SK-N-SH treated with all-trans-retinoic acid at 6 μM for 48 hours (cell line): Measurements from ENCODE around the gene ELMO1.
A peak's percentile ranks its signal among the peaks of the same experiment; 100 is the strongest.

Experiments used
- ATAC-seq: fragments of 200-7000 bp; cut with Tn5 transposase; 3 replicates; pipeline ENCODE4 v1.9.1; 2020; ENCODE audit warnings: mild to moderate bottlenecking, moderate library complexity
- ARNTL ChIP-seq: fragments of 450-650 bp; formaldehyde crosslinking; IDR thresholded peaks from 2 replicates; pipeline ENCODE4 v1.5.0; 2020; ENCODE audit warnings: low read depth, mild to moderate bottlenecking, moderate library complexity, borderline replicate concordance
- BACH2 ChIP-seq: fragments of 250-450 bp; sonication (Bioruptor Pico); IDR thresholded peaks from 2 replicates; pipeline ENCODE4 v1.9.0; 2021; ENCODE audit warnings: mild to moderate bottlenecking, borderline replicate concordance
- CREB5 ChIP-seq: fragments of 250-450 bp; sonication (Bioruptor Pico); IDR thresholded peaks from 2 replicates; pipeline ENCODE4 v1.5.1; 2020; ENCODE audit warnings: low read depth, mild to moderate bottlenecking, moderate library complexity
- CSDC2 ChIP-seq: fragments of 250-450 bp; sonication (Bioruptor Pico); IDR thresholded peaks from 2 replicates; pipeline ENCODE4 v1.5.0; 2020; ENCODE audit warnings: mild to moderate bottlenecking, moderate library complexity
- CSRNP3 ChIP-seq: fragments of 250-450 bp; sonication (Bioruptor Pico); IDR thresholded peaks from 2 replicates; pipeline ENCODE4 v1.5.1; 2021; ENCODE audit warnings: mild to moderate bottlenecking, moderate library complexity
- GLIS3 ChIP-seq: fragments of 250-450 bp; sonication (Bioruptor Pico); IDR thresholded peaks from 2 replicates; pipeline ENCODE4 v1.5.0; 2020; ENCODE audit warnings: mild to moderate bottlenecking, moderate library complexity
- ISL1 ChIP-seq: fragments of 250-450 bp; sonication (Bioruptor Pico); IDR thresholded peaks from 2 replicates; pipeline ENCODE4 v2.1.2; 2022; ENCODE audit warnings: mild to moderate bottlenecking, moderate library complexity
- OSR1 ChIP-seq: fragments of 250-450 bp; sonication (Bioruptor Pico); IDR thresholded peaks from 2 replicates; pipeline ENCODE4 v1.8.0; 2022; ENCODE audit warnings: moderate library complexity, mild to moderate bottlenecking, inconsistent platforms
- POU6F1 ChIP-seq: fragments of 250-450 bp; sonication (Bioruptor Pico); IDR thresholded peaks from 2 replicates; pipeline ENCODE4 v1.8.0; 2021; ENCODE audit warnings: low read depth, mild to moderate bottlenecking, moderate library complexity, borderline replicate concordance
- PPARA ChIP-seq: fragments of 250-450 bp; sonication (Bioruptor Pico); IDR thresholded peaks from 2 replicates; pipeline ENCODE4 v1.5.0; 2020; ENCODE audit warnings: mild to moderate bottlenecking, borderline replicate concordance
- RARB ChIP-seq: fragments of 250-450 bp; sonication (Bioruptor Pico); IDR thresholded peaks from 2 replicates; pipeline ENCODE4 v1.8.0; 2021; ENCODE audit warnings: mild to moderate bottlenecking, moderate library complexity
- SNAI2 ChIP-seq: fragments of 250-450 bp; sonication (Bioruptor Pico); IDR thresholded peaks from 2 replicates; pipeline ENCODE4 v1.5.0; 2020; ENCODE audit warnings: mild to moderate bottlenecking, moderate library complexity
- TCF4 ChIP-seq: fragments of 250-450 bp; sonication (Bioruptor Pico); IDR thresholded peaks from 2 replicates; pipeline ENCODE4 v1.8.0; 2021; ENCODE audit warnings: mild to moderate bottlenecking, moderate library complexity, borderline replicate concordance
- TOX ChIP-seq: fragments of 250-450 bp; sonication (Bioruptor Pico); IDR thresholded peaks from 2 replicates; pipeline ENCODE4 v1.8.0; 2021; ENCODE audit warnings: mild to moderate bottlenecking, moderate library complexity, borderline replicate concordance
- TSHZ2 ChIP-seq: fragments of 250-450 bp; sonication (Bioruptor Pico); IDR thresholded peaks from 2 replicates; pipeline ENCODE4 v1.5.0; 2020; ENCODE audit warnings: mild to moderate bottlenecking, moderate library complexity
- ZC3H10 ChIP-seq: fragments of 250-450 bp; sonication (Bioruptor Pico); IDR thresholded peaks from 2 replicates; pipeline ENCODE4 v1.5.1; 2021; ENCODE audit warnings: mild to moderate bottlenecking, moderate library complexity
- ZFP30 ChIP-seq: fragments of 450-650 bp; formaldehyde crosslinking; IDR thresholded peaks from 2 replicates; pipeline ENCODE4 v1.5.0; 2022; ENCODE audit warnings: mild to moderate bottlenecking, moderate library complexity
- ZNF565 ChIP-seq: fragments of 450-650 bp; formaldehyde crosslinking; conservative IDR thresholded peaks from 2 replicates; pipeline ENCODE4 v1.5.0; 2020; ENCODE audit warnings: low read depth, mild to moderate bottlenecking, moderate library complexity
- ZNF70 ChIP-seq: fragments of 450-650 bp; formaldehyde crosslinking; IDR thresholded peaks from 2 replicates; pipeline ENCODE4 v1.5.0; 2020; ENCODE audit warnings: mild to moderate bottlenecking, moderate library complexity
- ZNF8 ChIP-seq: fragments of 450-650 bp; formaldehyde crosslinking; IDR thresholded peaks from 2 replicates; pipeline ENCODE4 v1.5.0; 2020; ENCODE audit warnings: mild to moderate bottlenecking, moderate library complexity

Gene ELMO1

GRCh38 chr7:36852931-36853330 is 595.7 kb downstream of the ELMO1 start:
- TF ChIP-seq ZNF565, result no peak
- no peak for TF ChIP-seq CSRNP3
- TF ChIP-seq ISL1, result no peak
- no peak for TF ChIP-seq GLIS3 (CRISPR knock-in tag)
- no peak for TF ChIP-seq CSDC2
- no peak for TF ChIP-seq TCF4 (CRISPR knock-in tag)
- TF ChIP-seq ZC3H10 (CRISPR knock-in tag), result no peak
- no peak for TF ChIP-seq POU6F1
- no peak for TF ChIP-seq ZFP30 (CRISPR knock-in tag)
- no peak for TF ChIP-seq PPARA (CRISPR knock-in tag)
- TF ChIP-seq OSR1 (CRISPR knock-in tag), result no peak
- no peak for TF ChIP-seq TSHZ2
- TF ChIP-seq CREB5 (CRISPR knock-in tag), result no peak
- ATAC-seq, result no peak

DNA sequence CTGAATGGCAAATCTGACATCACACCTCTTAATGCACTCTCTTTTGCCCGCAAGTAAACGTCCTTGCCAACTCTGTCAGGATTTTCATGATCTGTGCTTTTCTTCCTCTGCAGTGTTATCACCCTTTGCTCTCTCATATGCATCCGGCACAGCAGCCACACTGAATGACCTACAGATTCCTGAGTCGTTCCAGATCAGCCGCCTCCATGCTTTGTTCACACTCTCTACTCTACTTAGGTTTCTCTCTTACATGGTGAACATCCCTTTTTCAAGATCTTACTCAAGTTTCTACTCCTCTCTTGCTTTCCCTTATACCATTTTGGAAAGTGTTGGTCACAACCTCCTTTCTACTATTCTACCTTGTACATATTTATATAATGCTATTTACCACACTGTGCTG is 596.6 kb downstream of the ELMO1 start:
- ATAC-seq, result no peak; the same call in 2 of the 3 replicates
- no peak for TF ChIP-seq PPARA (CRISPR knock-in tag)

- TF ChIP-seq SNAI2 (no peak), TOX (CRISPR knock-in tag) (no peak), CSDC2 (no peak), RARB (no peak)
- ATAC-seq, result no peak
Observed at GRCh38 chr7:36851382-36851781, 597.3 kb downstream of the ELMO1 start.

DNA sequence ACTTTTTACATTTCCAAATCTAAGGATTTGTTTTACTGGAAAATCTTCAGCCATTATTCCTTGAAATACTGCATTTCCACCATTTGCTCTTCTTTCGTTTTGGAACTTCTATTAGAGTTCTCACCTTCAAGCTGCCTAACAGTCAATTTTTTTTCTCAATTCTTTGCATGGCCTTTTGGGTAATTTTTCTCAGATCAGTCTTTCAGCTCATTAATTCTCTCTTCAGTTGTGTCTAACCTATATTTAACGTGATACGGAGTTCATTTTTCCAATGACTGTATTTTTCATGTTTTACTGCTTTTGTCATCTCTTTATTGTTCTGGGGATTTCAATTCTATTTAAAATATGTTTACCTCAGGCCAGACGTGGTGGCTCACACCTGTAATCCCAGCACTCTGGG is 600.7 kb downstream of the ELMO1 start:
- TF ChIP-seq OSR1 (CRISPR knock-in tag), result no peak
- TF ChIP-seq ZFP30 (CRISPR knock-in tag), result peak; percentile 98
- TF ChIP-seq, all 23 proteins: peak for 1
- no peak for ATAC-seq

- ATAC-seq, result no peak
- no peak for TF ChIP-seq SNAI2
- TF ChIP-seq TOX (CRISPR knock-in tag), result no peak
- TF ChIP-seq ARNTL (CRISPR knock-in tag), result no peak
- TF ChIP-seq ZFP30 (CRISPR knock-in tag), result no peak
- TF ChIP-seq POU6F1, result no peak
- TF ChIP-seq PPARA (CRISPR knock-in tag), result no peak
- TF ChIP-seq OSR1 (CRISPR knock-in tag), result no peak
- TF ChIP-seq ZNF70, result no peak
- no peak for TF ChIP-seq ZC3H10 (CRISPR knock-in tag)
- no peak for TF ChIP-seq ISL1
- no peak for TF ChIP-seq GLIS3 (CRISPR knock-in tag)
- no peak for TF ChIP-seq ZNF8 (CRISPR knock-in tag)
- TF ChIP-seq BACH2, result no peak
- TF ChIP-seq ZNF565, result no peak
Observed at GRCh38 chr7:36844374-36844773, 604.3 kb downstream of the ELMO1 start.
